CD4-positive, CD25-positive, alpha-beta regulatory T cell (primary cell): ENCODE data around the gene WASF2. TPM values are rescaled to one million over a fixed set of nuclear protein-coding genes. Genes with fewer than 3 reads are reported as not detected.
A peak's percentile ranks its signal among the peaks of the same experiment; 100 is the strongest.

ENCODE experiments used
- ATAC-seq, 2 donors: fragments of 150-1000 bp; cut with Tn5 transposase; one replicate each; pipeline ENCODE4 v1.10.0; 2021; ENCODE audit warnings: low read depth in 2 of 2, moderate number of reproducible peaks in 2 of 2, moderate library complexity in 1 of 2
- DNase-seq, 3 donors: peaks; one replicate each; pipeline versions ENCODE4 v3.0.0 to v3.0.0-alpha.2; 2012 to 2022; ENCODE audit warnings: mixed read lengths in 1 of 3
- H3K27ac ChIP-seq: one replicate; pipeline ENCODE4 v1.7.0; 2013; ENCODE audit warnings: mild to moderate bottlenecking, low read length; ENCODE audit not compliant: insufficient read depth, poor library complexity, severe bottlenecking
- H3K27me3 ChIP-seq: one replicate; pipeline ENCODE4 v1.7.0; 2013; ENCODE audit warnings: low read length; ENCODE audit not compliant: control insufficient read depth, insufficient read depth
- H3K36me3 ChIP-seq: one replicate; pipeline ENCODE4 v1.7.0; 2013; ENCODE audit warnings: mild to moderate bottlenecking, low read length, moderate library complexity; ENCODE audit not compliant: control insufficient read depth, insufficient read depth
- H3K4me1 ChIP-seq: 2 replicates; pipeline ENCODE4 v1.7.0; 2013; ENCODE audit warnings: mild to moderate bottlenecking, low read length; ENCODE audit not compliant: insufficient read depth, control insufficient read depth, poor library complexity, severe bottlenecking
- H3K4me3 ChIP-seq: one replicate; pipeline ENCODE4 v1.7.0; 2013; ENCODE audit warnings: low read depth, mild to moderate bottlenecking, low read length, moderate library complexity
- H3K9me3 ChIP-seq, 2 experiments: 1 replicate in 1 of 2; 2 replicates in 1 of 2; pipeline ENCODE4 v1.7.0; 2013; ENCODE audit warnings: low read length in 2 of 2, mild to moderate bottlenecking in 1 of 2, moderate library complexity in 1 of 2; ENCODE audit not compliant: control insufficient read depth in 2 of 2
- H3K27ac Mint-ChIP-seq, 3 donors: one replicate each; pipeline ENCODE4 v1.8.0; 2020 to 2022; ENCODE audit warnings: mild to moderate bottlenecking in 3 of 3, mixed read lengths in 3 of 3, moderate library complexity in 2 of 3
- H3K27me3 Mint-ChIP-seq: one replicate; pipeline ENCODE4 v1.8.0; 2022; ENCODE audit warnings: mild to moderate bottlenecking, mixed read lengths
- H3K36me3 Mint-ChIP-seq: one replicate; pipeline ENCODE4 v1.8.0; 2020; ENCODE audit warnings: mixed read lengths
- H3K4me1 Mint-ChIP-seq, 4 donors: one replicate each; pipeline ENCODE4 v1.8.0; 2020 to 2022; ENCODE audit warnings: mixed read lengths in 4 of 4, mild to moderate bottlenecking in 1 of 4
- H3K4me3 Mint-ChIP-seq, 4 donors: one replicate each; pipeline ENCODE4 v1.8.0; 2020 to 2022; ENCODE audit warnings: mild to moderate bottlenecking in 4 of 4, mixed read lengths in 4 of 4, moderate library complexity in 3 of 4
- H3K9me3 Mint-ChIP-seq, 7 donors: one replicate each; pipeline ENCODE4 v1.8.0; 2020 to 2022; ENCODE audit warnings: mixed read lengths in 7 of 7, mild to moderate bottlenecking in 3 of 7, moderate library complexity in 2 of 7
- polyA plus RNA-seq, 4 donors: library from polyadenylated mRNA; unstranded; fragments of 300-500 nt; fragmentation: Illumina TruSeq; gene quantifications; one replicate each; pipeline ENCODE4 v1.2.3, GENCODE V29; 2021
- total RNA-seq: library from RNA; stranded (reverse); gene quantifications from one replicate; pipeline ENCODE4 v1.2.3, GENCODE V29; 2022

Gene WASF2
- total and polyA plus RNA-seq, 5 donors from 2014 or later = 55.3 to 175 (median 67.0) TPM

DNA sequence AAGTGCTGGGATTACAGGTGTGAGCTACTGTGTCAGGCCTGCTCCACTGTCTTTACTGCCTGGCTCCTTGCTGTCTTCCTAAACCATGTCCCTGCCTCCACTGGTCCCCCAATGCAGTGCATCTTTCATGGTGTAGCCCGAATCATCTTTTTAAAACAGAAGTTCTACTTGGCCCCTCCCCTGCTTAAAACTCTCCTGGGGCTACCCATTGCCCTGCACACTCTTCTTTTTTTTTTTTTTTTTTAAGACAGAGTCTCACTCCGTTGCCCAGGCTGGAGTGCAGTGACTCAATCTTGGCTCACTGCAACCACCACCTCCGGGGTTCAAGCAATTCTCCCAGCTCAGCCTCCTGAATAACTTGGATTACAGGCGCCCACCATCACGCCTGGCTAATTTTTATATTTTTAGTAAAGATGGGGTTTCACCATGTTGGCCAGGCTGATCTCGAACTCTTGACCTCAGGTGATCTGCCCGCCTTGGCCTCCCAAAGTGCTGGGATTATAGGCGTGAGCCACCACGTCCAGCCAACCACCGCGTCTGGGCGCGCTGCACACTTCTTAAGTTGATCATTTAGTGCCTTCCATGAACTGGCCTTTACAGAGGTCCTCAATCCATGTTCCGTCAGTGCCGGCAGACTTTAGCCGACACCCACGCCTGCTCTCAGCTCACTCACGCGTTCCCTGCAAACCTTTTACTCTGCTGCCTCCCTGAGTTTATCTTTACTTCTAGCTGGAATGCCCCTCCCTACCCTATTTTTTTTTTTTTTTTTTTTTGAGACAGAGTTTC is 117.8 kb downstream of the WASF2 start:
- ATAC-seq (no peak), DNase-seq (no peak)
- Histone ChIP-seq H3K4me3 (no peak overlapping the region), H3K4me1 (no peaks in the 10 kb centered on the region), H3K9me3 (no peaks in the 10 kb centered on the region), H3K36me3 (no peaks in the 10 kb centered on the region), H3K27me3 (no peaks in the 10 kb centered on the region), H3K27ac (no peak overlapping the region)
- Mint-ChIP-seq H3K36me3 (no peaks in the 10 kb centered on the region), H3K27me3 (peaks cover 16% of the 10 kb centered on the region), H3K4me3 (no peak overlapping the region), H3K27ac (peak overlapping the region in 1 of 3 donors; percentile 71), H3K9me3 (peaks cover 0 to 1% (median 0%) of the 10 kb centered on the region in 7 donors), H3K4me1 (peaks cover 0 to 10% (median under 1%) of the 10 kb centered on the region in 4 donors)

DNA sequence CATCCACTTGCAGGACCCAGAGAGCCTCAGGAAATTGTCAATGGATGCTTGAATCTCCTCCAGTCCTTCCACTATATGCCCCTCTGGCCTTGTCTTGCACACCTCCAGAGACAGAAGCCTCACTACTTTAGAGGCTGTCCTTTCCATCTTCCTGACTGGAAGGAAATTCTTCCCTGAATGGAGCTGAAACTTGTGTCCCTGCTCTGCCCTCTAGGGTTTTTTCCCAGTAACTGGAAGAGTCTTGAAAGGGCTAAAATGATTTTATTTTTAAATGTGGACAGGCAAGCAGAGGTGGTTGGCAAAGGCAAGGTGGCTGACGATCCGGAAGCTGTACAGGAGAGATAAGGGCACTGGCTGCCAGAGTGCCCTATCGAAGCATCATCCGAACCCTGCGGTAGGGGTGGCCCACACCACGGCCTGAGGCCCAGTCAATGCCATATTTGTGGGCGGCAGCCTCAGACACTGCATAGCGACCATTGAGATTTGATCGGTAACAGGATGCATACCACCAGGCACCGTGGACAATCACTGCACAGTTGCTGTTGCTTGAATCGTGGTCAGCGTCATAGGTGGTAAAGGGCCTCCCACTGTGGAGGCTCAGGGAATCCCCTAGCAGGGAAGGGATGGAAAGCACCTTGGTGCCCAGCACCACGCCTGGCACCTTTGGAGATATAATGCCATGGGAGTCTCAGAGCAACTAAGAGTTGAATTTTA is 120.9 kb downstream of the WASF2 start:
- Histone ChIP-seq H3K27ac (no peak overlapping the region), H3K9me3 (no peaks in the 10 kb centered on the region), H3K27me3 (no peaks in the 10 kb centered on the region), H3K4me3 (no peak overlapping the region), H3K36me3 (no peaks in the 10 kb centered on the region), H3K4me1 (peaks cover 22% of the 10 kb centered on the region)
- Mint-ChIP-seq H3K4me3 (peak overlapping the region in 2 of 4 donors; percentile 61 to 86), H3K27me3 (peaks cover 10% of the 10 kb centered on the region), H3K27ac (no peak overlapping the region), H3K36me3 (no peaks in the 10 kb centered on the region), H3K4me1 (peaks cover 0 to 32% (median 3%) of the 10 kb centered on the region in 4 donors), H3K9me3 (peaks cover 0 to 1% (median 0%) of the 10 kb centered on the region in 7 donors)
- DNase-seq (no peak), ATAC-seq (no peak)

- ATAC-seq (no peak), DNase-seq (no peak)
- Histone ChIP-seq H3K27me3 (no peaks in the 10 kb centered on the region), H3K27ac (no peak overlapping the region), H3K36me3 (no peaks in the 10 kb centered on the region), H3K4me3 (no peak overlapping the region), H3K4me1 (peaks cover 22% of the 10 kb centered on the region), H3K9me3 (no peaks in the 10 kb centered on the region)
- Mint-ChIP-seq H3K4me1 (peaks cover 0 to 36% (median 3%) of the 10 kb centered on the region in 4 donors), H3K36me3 (no peaks in the 10 kb centered on the region), H3K27ac (peak overlapping the region in 1 of 3 donors; percentile 32), H3K9me3 (peaks cover 0 to 1% (median 0%) of the 10 kb centered on the region in 7 donors), H3K4me3 (peak overlapping the region; percentile 75 to 90 (median 86)), H3K27me3 (peaks cover 10% of the 10 kb centered on the region)
These were observed 122.8 kb downstream of the WASF2 start for GRCh38 chr1:27367160-27367650.

- H3K9me3 ChIP-seq = no peaks in the 10 kb centered on the region
- peak within 1 kb of the TSS; percentile 33 for H3K27ac ChIP-seq
- H3K4me1 ChIP-seq = peaks cover 22% of the 10 kb centered on the region
- DNase-seq (peak in 1 of 3 donors; percentile 49), ATAC-seq (peak; percentile 23 to 26)
- no peaks in the 10 kb centered on the region for H3K36me3 Mint-ChIP-seq
- no peaks in the 10 kb centered on the region for H3K27me3 ChIP-seq
- H3K4me3 ChIP-seq = no peak within 1 kb of the TSS
- peaks cover 10% of the 10 kb centered on the region for H3K27me3 Mint-ChIP-seq
- peak within 1 kb of the TSS; percentile 82 to 93 (median 90) for H3K4me3 Mint-ChIP-seq
- no peaks in the 10 kb centered on the region for H3K9me3 Mint-ChIP-seq
- peaks cover 0 to 41% (median 3%) of the 10 kb centered on the region in 4 donors for H3K4me1 Mint-ChIP-seq
- H3K36me3 ChIP-seq = no peaks in the 10 kb centered on the region
- peak within 1 kb of the TSS in 1 of 3 donors; percentile 32 for H3K27ac Mint-ChIP-seq
These were observed 123.4 kb downstream of the WASF2 start, which contains the start of gene MAP3K6 for GRCh38 chr1:27366411-27367159. Gene MAP3K6 (minus strand): TSS chr1:27366961. CDS start chr1:27366597, 364 bp downstream.

DNA sequence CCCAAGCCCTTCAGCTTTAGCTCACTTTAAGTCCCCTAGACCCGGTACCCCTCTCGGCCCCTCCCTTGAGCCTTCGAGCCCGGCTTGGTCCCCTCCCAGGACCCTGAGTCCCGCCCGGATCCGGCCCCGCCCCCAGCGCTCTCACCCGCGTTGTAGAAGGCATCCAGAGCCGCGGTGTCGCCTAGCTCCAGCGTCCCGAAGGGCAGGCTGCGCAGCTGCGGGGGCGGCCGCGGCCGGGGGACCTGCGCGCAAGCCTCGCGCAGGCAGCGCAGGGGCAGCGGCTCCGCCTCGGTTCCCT is 123.9 kb downstream of the WASF2 start:
- Mint-ChIP-seq H3K9me3 (no peaks in the 10 kb centered on the region), H3K4me3 (peak overlapping the region; percentile 82 to 93 (median 90)), H3K4me1 (peaks cover 0 to 44% (median 3%) of the 10 kb centered on the region in 4 donors), H3K27me3 (peaks cover 10% of the 10 kb centered on the region), H3K27ac (no peak overlapping the region), H3K36me3 (no peaks in the 10 kb centered on the region)
- peak; percentile 36 to 41 for ATAC-seq
- DNase-seq = peak; percentile 52 to 70 (median 68)
- peaks cover 22% of the 10 kb centered on the region for H3K4me1 ChIP-seq
- no peaks in the 10 kb centered on the region for H3K9me3 ChIP-seq
- peak overlapping the region; percentile 33 for H3K27ac ChIP-seq
- H3K27me3 ChIP-seq = no peaks in the 10 kb centered on the region
- H3K36me3 ChIP-seq = no peaks in the 10 kb centered on the region
- H3K4me3 ChIP-seq = no peak overlapping the region

DNA sequence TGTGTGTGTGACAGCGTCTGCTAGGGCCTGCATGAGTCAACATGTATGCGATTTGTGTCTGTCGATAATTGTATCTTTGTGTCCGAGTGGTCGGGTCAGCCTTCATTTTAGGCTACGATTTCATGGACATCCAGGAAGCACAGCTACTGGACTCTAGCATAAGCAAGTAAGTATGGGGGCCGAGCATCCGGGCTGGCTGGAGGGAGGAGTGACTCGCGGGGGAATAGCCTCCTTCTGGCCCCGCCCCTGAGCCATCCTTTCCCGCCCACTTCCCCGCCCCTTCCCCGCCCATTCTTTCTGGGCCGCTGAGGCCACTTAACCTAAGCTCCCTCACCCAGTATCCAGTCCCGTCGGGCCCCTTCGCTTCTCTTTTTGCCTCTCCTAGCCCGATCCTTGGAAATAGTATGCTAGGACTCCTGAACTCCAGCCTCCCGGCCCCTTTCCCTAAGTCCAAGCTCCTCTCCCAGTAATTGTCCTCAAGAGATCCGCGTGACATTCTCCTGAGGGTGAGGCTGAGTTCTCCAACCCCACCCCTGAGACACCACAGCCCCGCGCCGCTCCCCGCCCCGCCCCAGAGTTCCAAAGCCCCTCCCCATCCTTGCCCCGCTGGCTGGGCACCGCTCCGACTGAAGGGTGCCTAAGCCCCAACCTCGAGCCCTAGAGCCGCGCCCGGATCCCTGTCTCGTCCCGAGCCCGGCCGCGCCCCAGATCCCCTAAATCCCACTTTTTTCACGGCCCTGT is 124.4 kb downstream of the WASF2 start:
- DNase-seq (peak; percentile 70 to 86 (median 71)), ATAC-seq (peak; percentile 70 to 74)
- no peaks in the 10 kb centered on the region for H3K36me3 ChIP-seq
- H3K4me1 ChIP-seq = peaks cover 23% of the 10 kb centered on the region
- no peaks in the 10 kb centered on the region for H3K27me3 ChIP-seq
- no peaks in the 10 kb centered on the region for H3K9me3 Mint-ChIP-seq
- H3K27ac Mint-ChIP-seq = peak overlapping the region in 2 of 3 donors; percentile 62 to 79
- no peaks in the 10 kb centered on the region for H3K9me3 ChIP-seq
- peaks cover 0 to 45% (median 3%) of the 10 kb centered on the region in 4 donors for H3K4me1 Mint-ChIP-seq
- peaks cover 10% of the 10 kb centered on the region for H3K27me3 Mint-ChIP-seq
- no peaks in the 10 kb centered on the region for H3K36me3 Mint-ChIP-seq
- H3K4me3 ChIP-seq = peak overlapping the region; percentile 73
- peak overlapping the region; percentile 33 for H3K27ac ChIP-seq
- H3K4me3 Mint-ChIP-seq = peak overlapping the region; percentile 82 to 93 (median 90)
